K562 (cell line): ENCODE results near the gene SKAP1. TPM values are rescaled to one million over a fixed set of nuclear protein-coding genes. Genes with fewer than 3 reads are reported as not detected.

ENCODE experiments used
- ARID1B ChIP-seq: fragments of 450-650 bp; IDR thresholded peaks from 2 replicates; pipeline ENCODE4 v1.6.1; 2016; ENCODE audit warnings: antibody characterized with exemption, mild to moderate bottlenecking, inconsistent platforms
- BACH1 ChIP-seq: fragments of 200-800 bp; sonication (Bioruptor generic); IDR thresholded peaks from 2 replicates; pipeline ENCODE4 v1.6.1; 2016; ENCODE audit warnings: missing genetic modification characterization, missing compliant biosample characterization
- CBFA2T3 ChIP-seq: fragments of 450-650 bp; IDR thresholded peaks from 2 replicates; pipeline ENCODE4 v1.6.1; 2017
- CREM ChIP-seq: IDR thresholded peaks from 2 replicates; pipeline ENCODE4 v1.6.1; 2014; ENCODE audit warnings: antibody characterized with exemption, low read depth
- ESRRA ChIP-seq: fragments of 450-650 bp; IDR thresholded peaks from 2 replicates; pipeline ENCODE4 v1.6.1; 2014; ENCODE audit warnings: low read depth, mild to moderate bottlenecking, moderate library complexity, borderline replicate concordance
- FOXK2 ChIP-seq, 2 experiments: fragments of 450-650 bp; IDR thresholded peaks in 1 of 2; conservative IDR thresholded peaks in 1 of 2; 2 replicates each; pipeline ENCODE4 v1.6.1; 2016; ENCODE audit warnings: low read depth in 2 of 2, mild to moderate bottlenecking in 1 of 2
- GATA2 ChIP-seq: sonication (generic); formaldehyde crosslinking; IDR thresholded peaks from 2 replicates; pipeline ENCODE4 v1.4.0; 2020; ENCODE audit warnings: mild to moderate bottlenecking, missing genetic modification reagents
- HDAC6 ChIP-seq: IDR thresholded peaks from 2 replicates; pipeline ENCODE4 v1.6.1; 2012; ENCODE audit warnings: low read depth, mild to moderate bottlenecking, control low read depth, inconsistent platforms, low read length, moderate library complexity
- MAX ChIP-seq: sonication (generic); formaldehyde crosslinking; IDR thresholded peaks from 2 replicates; pipeline ENCODE4 v1.9.0; 2022; ENCODE audit warnings: mild to moderate bottlenecking, missing genetic modification reagents
- MEIS2 ChIP-seq: fragments of 450-650 bp; IDR thresholded peaks from 2 replicates; pipeline ENCODE4 v1.6.1; 2014; ENCODE audit warnings: mild to moderate bottlenecking; ENCODE audit not compliant: partially characterized antibody
- MTA3 ChIP-seq: fragments of 450-650 bp; formaldehyde crosslinking; IDR thresholded peaks from 2 replicates; pipeline ENCODE4 v1.6.1; 2017; ENCODE audit warnings: mild to moderate bottlenecking, borderline replicate concordance
- NCOR1 ChIP-seq: fragments of 450-650 bp; IDR thresholded peaks from 2 replicates; pipeline ENCODE4 v1.6.1; 2016; ENCODE audit warnings: mild to moderate bottlenecking, moderate library complexity
- RBFOX2 ChIP-seq: fragments of 200-400 bp; formaldehyde crosslinking; IDR thresholded peaks from 2 replicates; pipeline ENCODE4 v1.6.1; 2017; ENCODE audit warnings: low read depth, mild to moderate bottlenecking, low read length, moderate library complexity
- SMARCE1 ChIP-seq: fragments of 450-650 bp; IDR thresholded peaks from 2 replicates; pipeline ENCODE4 v1.7.1; 2016; ENCODE audit warnings: mild to moderate bottlenecking
- TEAD4 ChIP-seq, 2 experiments: sonication (generic) in 1 of 2; formaldehyde crosslinking in 1 of 2; IDR thresholded peaks; 2 replicates each; pipeline versions ENCODE4 v1.6.1 to v1.8.0; 2012 to 2022; ENCODE audit warnings: borderline replicate concordance in 1 of 2, inconsistent platforms in 1 of 2, low read length in 1 of 2, mild to moderate bottlenecking in 1 of 2, missing genetic modification reagents in 1 of 2
- ZNF143 ChIP-seq: sonication (generic); formaldehyde crosslinking; IDR thresholded peaks from 2 replicates; pipeline ENCODE4 v1.9.0; 2022; ENCODE audit warnings: mild to moderate bottlenecking, missing genetic modification reagents
- ZNF507 ChIP-seq: conservative IDR thresholded peaks from 2 replicates; pipeline ENCODE4 v1.6.1; 2017; ENCODE audit warnings: missing genetic modification characterization, missing compliant biosample characterization
- polyA plus RNA-seq, 8 experiments: library from polyadenylated mRNA; depleted of rRNA in 4 of 8; stranded (reverse) in 5 of 8; unstranded in 3 of 8; fragments of >200 nt; fragmentation: Nextera tagmentation in 2 of 8; fragmentation: Illumina TruSeq in 1 of 8; extraction: Ambion mirVana in 2 of 8; extraction: Trizol in 1 of 8; gene quantifications; 2 replicates each; pipeline versions ENCODE4 v1.2.1 to v1.2.3, GENCODE V29; 2011 to 2014; ENCODE audit warnings: inconsistent platforms in 1 of 8, missing spikeins in 1 of 8
- total RNA-seq, 7 experiments: library from RNA; depleted of rRNA in 6 of 7; stranded (reverse); fragments of >200 nt in 6 of 7; fragmentation: Illumina TruSeq in 2 of 7; extraction: Trizol in 2 of 7; gene quantifications; 2 replicates each; pipeline versions ENCODE4 v1.2.1 to v1.2.3, GENCODE V29; 2011 to 2021; ENCODE audit warnings: low replicate concordance in 1 of 7
- TF ChIP-seq, protein P1 (sequence below): fragments of 250-450 bp; sonication (Bioruptor Pico); IDR thresholded peaks from 2 replicates; pipeline ENCODE4 v1.4.0; 2020
- TF ChIP-seq, protein P2 (sequence below): fragments of 250-450 bp; sonication (Bioruptor Pico); IDR thresholded peaks from 2 replicates; pipeline ENCODE4 v1.5.0; 2020; ENCODE audit warnings: mild to moderate bottlenecking

The SKAP1 gene
- total and polyA plus RNA-seq, 9 of the 15 experiments (the other 6 are each of a cell fraction or from before 2014, with no cell fraction given), result 0.06 to 0.80 (median 0.10) TPM; not detected in 4

DNA sequence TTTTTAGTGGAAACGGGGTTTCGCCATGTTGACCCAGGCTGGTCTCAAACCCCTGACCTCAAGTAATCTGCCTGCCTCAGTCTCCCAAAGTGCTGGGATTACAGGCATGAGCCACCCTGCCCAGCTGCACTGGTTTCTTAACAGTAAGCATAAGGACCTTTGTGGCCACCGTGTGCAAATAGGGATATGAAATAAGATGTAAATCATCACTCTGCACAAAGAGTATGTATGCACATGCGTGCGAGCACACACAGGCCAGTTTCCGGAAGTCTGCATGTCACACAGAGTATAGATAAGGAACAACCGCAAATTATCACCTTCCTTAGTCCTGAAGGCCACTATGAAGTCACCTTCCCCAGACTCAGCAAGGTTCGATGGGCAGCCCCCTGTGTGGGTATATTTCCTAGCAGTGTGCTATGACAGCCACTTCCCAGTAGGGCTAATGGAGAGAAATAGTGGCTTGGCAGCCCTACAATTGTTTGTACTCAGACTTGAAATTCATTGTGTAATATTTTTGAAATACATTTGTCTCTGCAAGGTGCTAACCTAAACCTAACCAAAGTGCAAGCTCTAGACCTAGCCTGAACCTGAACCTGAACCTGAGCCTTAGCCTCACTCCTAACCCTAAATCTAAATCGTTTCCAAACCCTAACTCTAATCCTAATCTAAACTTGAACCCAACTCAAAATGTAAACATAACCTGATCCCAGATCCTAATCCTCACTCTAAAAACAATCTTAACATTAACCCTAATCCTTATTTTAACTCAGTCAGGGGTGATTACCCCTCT is 48.4 kb upstream of the SKAP1 start (continued):
- TF ChIP-seq, protein P1, sequence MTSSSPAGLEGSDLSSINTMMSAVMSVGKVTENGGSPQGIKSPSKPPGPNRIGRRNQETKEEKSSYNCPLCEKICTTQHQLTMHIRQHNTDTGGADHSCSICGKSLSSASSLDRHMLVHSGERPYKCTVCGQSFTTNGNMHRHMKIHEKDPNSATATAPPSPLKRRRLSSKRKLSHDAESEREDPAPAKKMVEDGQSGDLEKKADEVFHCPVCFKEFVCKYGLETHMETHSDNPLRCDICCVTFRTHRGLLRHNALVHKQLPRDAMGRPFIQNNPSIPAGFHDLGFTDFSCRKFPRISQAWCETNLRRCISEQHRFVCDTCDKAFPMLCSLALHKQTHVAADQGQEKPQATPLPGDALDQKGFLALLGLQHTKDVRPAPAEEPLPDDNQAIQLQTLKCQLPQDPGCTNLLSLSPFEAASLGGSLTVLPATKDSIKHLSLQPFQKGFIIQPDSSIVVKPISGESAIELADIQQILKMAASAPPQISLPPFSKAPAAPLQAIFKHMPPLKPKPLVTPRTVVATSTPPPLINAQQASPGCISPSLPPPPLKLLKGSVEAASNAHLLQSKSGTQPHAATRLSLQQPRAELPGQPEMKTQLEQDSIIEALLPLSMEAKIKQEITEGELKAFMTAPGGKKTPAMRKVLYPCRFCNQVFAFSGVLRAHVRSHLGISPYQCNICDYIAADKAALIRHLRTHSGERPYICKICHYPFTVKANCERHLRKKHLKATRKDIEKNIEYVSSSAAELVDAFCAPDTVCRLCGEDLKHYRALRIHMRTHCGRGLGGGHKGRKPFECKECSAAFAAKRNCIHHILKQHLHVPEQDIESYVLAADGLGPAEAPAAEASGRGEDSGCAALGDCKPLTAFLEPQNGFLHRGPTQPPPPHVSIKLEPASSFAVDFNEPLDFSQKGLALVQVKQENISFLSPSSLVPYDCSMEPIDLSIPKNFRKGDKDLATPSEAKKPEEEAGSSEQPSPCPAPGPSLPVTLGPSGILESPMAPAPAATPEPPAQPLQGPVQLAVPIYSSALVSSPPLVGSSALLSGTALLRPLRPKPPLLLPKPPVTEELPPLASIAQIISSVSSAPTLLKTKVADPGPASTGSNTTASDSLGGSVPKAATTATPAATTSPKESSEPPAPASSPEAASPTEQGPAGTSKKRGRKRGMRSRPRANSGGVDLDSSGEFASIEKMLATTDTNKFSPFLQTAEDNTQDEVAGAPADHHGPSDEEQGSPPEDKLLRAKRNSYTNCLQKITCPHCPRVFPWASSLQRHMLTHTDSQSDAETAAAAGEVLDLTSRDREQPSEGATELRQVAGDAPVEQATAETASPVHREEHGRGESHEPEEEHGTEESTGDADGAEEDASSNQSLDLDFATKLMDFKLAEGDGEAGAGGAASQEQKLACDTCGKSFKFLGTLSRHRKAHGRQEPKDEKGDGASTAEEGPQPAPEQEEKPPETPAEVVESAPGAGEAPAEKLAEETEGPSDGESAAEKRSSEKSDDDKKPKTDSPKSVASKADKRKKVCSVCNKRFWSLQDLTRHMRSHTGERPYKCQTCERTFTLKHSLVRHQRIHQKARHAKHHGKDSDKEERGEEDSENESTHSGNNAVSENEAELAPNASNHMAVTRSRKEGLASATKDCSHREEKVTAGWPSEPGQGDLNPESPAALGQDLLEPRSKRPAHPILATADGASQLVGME (CRISPR knock-in tag), result no peak
- TF ChIP-seq ZNF143 (CRISPR knock-in tag), result no peak
- 0 out of 2 replicates have a peak, but pooled peaks have one; percentile 74 for TF ChIP-seq BACH1
- peak; percentile 78 for TF ChIP-seq CREM
- TF ChIP-seq, protein P2, sequence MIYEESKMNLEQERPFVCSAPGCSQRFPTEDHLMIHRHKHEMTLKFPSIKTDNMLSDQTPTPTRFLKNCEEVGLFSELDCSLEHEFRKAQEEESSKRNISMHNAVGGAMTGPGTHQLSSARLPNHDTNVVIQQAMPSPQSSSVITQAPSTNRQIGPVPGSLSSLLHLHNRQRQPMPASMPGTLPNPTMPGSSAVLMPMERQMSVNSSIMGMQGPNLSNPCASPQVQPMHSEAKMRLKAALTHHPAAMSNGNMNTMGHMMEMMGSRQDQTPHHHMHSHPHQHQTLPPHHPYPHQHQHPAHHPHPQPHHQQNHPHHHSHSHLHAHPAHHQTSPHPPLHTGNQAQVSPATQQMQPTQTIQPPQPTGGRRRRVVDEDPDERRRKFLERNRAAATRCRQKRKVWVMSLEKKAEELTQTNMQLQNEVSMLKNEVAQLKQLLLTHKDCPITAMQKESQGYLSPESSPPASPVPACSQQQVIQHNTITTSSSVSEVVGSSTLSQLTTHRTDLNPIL (CRISPR knock-in tag), result 0 out of 2 replicates have a peak, but pooled peaks have one; percentile 27
- peak; percentile 92 for TF ChIP-seq SMARCE1
- peak in 1 of 2 experiments; percentile 35; a peak in 1 of 4 replicates for TF ChIP-seq FOXK2 (conservative IDR thresholded peaks at IDR 0.05 in 1 of 2, IDR thresholded peaks at IDR 0.05 in 1 of 2; ENCODE audit: low read depth in 2 of 2)
- TF ChIP-seq TEAD4 (IDR thresholded peaks at IDR 0.05; ENCODE audit: low read length), result peak; percentile 93
- no peak for TF ChIP-seq TEAD4 (CRISPR knock-in tag; IDR thresholded peaks at IDR 0.05; ENCODE audit: borderline replicate concordance)
- 0 out of 2 replicates have a peak, but pooled peaks have one; percentile 29 for TF ChIP-seq RBFOX2
- 0 out of 2 replicates have a peak, but pooled peaks have one; percentile 33 for TF ChIP-seq MTA3
- no peak for TF ChIP-seq HDAC6
- peak; percentile 97 for TF ChIP-seq ESRRA
- TF ChIP-seq CBFA2T3, result peak; percentile 92
- TF ChIP-seq MAX (CRISPR knock-in tag), result peak; percentile 82
- TF ChIP-seq ARID1B, result peak; percentile 94
- TF ChIP-seq MEIS2, result peak; percentile 98
- TF ChIP-seq GATA2 (CRISPR knock-in tag), result peak; percentile 88
- peak; percentile 81 for TF ChIP-seq NCOR1
- TF ChIP-seq ZNF507 (tag), result no peak
